Activated gamma-delta T cell treated with anti-CD3 and anti-CD28 coated beads, Interleukin-2, amount 50 U/mL, for 16 hours (primary cell): ENCODE results near the gene MCFD2.
"Not testable (repeated sequence)": the region's sequence is repeated elsewhere in the genome, so short reads cannot be mapped to it uniquely, and the experiment has no call there.

Source experiments
- DNase-seq: peaks from one replicate; pipeline ENCODE4 v3.0.0-alpha.2; 2020; ENCODE audit warnings: low read depth

Gene MCFD2

DNA sequence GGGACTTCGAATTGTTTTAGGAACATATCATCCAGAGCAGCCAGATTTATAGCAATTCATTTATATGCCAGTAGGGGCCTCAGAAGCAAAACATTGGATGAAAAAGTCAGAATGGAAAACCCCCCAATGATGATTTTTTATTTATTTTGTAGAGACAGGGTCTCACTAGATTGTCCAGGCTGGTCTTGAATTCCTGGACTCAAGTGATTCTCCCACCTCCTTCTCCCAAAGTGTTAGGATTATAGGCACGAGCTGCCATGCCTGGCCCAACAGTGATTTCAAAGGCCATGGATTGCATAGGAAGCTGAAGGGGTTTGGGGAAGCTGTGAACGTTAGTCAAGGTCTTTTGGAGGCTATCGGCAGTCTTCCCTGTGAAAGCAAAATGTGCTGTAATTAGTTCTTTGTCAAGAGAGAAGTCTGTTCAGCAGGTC lies 21.9 kb upstream of the MCFD2 start:
- no peak for DNase-seq

GRCh38 chr2:46936566-46936965 lies 21.0 kb upstream of the MCFD2 start:
- no peak for DNase-seq

GRCh38 chr2:46935071-46935470 lies 19.5 kb upstream of the MCFD2 start:
- no peak for DNase-seq

DNA sequence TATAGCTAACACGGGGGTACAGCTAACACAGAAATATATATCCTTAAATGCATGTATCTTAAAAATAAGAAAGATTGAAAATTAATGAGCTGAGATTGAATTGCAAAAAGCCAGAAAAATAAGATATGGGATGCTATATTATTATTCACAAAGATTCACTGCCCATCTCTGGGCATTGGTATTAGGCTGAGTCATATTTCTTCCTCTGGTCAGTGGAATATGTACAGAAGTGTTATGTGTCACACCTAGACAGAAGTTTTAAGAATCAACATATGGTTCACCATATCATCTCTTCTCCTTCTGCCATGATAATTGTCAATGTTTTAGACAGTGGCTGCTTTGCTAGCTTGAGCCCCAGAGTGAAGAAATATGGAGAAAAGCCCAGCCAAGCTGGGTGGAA lies 14.0 kb upstream of the MCFD2 start:
- no peak for DNase-seq

DNA sequence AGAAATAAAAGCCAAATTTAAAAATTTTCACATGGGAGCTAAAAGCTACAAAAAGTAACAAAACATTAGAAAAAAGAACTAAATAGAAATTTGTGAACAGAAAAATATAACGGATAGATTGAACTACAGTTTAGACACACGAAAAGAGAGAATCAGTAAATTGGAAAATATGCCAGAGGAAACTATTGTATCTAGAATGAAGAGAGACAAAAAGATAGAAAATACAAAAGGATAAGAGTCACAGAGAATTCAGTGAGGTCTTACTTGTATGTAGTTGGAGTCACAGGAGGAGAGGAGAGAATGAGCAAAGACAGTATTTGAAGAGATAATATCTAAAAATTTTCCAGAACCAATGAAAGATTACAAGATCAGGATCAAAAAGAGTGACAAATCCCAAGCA lies 11.3 kb upstream of the MCFD2 start:
- no peak for DNase-seq

- DNase-seq: no peak
Measured at GRCh38 chr2:46925474-46926351, 10.1 kb upstream of the MCFD2 start.

DNA sequence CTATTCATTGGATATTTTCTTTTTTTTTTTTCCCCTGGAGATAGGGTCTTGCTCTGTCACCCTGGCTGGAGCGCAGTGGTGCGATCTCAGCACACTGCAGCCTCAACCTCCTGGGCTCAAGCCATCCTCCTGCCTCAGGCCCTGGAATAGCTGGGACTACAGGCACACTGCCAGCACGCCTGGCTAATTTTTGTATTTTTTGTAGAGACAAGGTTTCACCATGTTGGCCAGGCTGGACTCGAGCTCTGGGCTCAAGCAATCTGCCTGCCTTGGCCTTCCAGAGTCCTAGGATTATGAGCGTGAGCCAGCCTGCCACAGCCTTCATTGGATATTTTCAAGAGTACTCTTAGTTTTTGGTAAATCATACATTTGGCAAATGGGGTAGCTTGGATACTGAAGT lies 9.0 kb upstream of the MCFD2 start:
- no peak for DNase-seq

- no peak for DNase-seq
Measured at GRCh38 chr2:46924038-46924437, 8.4 kb upstream of the MCFD2 start.

DNA sequence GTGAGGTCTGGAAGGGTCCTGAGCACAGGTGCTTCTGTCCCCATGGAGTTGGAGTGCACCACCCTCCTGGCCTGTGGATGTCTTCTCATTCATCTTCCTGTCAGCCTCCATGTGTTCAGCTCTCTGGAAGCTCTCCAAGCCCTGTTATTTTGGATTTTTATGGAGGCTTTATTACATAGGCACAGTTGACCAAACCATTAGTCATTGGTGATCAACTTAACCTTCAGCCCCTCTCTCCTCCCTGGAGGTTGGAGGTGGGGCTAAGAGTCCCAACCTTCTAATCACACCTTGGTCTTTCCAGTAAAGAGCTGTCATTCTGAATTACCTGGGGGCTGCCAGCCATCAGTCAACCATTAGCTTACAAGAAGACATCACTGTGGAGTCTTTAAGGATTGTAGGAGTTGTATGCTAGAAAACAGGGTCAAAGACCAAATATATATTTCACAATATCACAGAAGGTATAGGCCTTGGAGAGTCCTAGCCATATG lies 7.5 kb upstream of the MCFD2 start:
- DNase-seq: no peak

DNA sequence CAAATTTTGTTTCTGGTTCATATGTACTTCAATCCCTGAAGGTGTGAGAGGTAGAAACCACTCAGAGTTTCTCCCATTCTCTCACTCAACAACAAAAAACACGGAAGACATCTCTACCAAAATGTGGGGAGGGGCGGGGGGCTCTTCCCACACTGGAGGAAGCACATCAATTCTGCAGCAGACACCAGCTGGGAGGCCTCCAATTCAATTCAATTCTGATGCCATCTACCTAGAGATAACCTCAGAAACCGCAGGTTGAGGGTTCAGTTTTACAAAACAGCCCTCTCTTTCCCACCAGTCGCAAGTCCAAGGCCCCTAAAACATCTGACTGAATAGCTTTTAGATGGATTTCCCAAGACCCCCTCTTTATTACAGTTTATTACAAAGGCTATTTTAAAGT lies 7.0 kb upstream of the MCFD2 start:
- DNase-seq: no peak

DNA sequence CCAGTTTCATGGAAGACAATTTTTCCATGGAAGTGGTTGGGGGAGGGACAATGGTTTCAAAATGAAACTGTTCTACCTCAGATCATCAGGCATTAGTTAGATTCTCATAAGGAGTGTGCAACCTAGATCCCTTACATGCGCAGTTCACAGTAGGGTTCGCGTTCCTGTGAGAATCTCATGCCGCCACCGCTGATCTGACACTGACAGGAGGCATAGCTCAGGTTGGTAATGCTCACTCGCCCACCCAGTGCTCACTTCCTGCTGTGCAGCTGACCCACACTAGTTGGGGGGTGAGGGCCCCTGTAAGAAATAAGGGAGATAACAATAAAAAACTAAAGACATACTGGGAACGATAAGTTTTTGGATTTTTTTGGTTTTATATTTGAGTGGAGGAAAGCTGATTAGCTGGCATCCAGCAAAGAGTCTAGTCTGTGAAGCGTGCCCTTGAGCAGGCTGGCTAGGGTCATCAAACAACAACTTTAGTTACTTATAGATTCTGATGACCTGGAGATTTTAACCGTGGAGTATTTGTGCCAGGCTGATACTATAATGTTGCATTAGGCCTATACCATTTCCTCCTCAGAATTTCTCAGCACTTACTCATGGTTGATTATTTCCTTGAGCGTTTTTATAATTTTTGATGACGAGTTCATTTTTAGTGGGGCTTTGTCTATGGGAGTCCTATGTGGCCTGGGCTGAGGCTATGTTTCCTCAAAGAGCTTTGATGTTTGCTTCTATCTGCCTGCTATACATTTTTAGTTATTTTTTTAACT lies 6.3 kb upstream of the MCFD2 start:
- no peak for DNase-seq

DNA sequence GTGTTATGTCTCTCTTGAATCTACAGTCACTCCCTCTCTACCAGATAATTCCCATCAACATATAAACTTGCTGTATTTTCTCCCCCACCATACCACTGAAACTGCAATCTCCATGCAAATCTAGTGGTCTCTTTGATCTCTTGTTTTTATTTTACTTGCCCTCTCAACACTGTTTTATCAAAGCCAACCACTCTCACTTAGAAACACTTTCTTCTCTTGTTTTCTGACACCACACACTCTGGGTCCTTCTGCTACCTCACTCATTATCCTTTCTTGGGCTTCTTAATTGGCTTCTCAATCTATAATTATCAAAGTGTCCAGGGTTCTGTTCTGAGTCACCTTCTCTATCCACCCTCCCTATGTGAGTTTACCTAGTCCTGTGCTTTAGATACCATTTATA lies 2.0 kb upstream of the MCFD2 start:
- DNase-seq: no peak

- DNase-seq: peak; percentile 65
Measured at GRCh38 chr2:46915811-46916630, 415 bp upstream of the MCFD2 start.

- no peak for DNase-seq
Measured at GRCh38 chr2:46914578-46915230, 902 bp downstream of the MCFD2 start.

- DNase-seq: no peak
Measured at GRCh38 chr2:46913471-46914381, 1.9 kb downstream of the MCFD2 start.

- no peak for DNase-seq
Measured at GRCh38 chr2:46909771-46910419, 5.7 kb downstream of the MCFD2 start.

DNA sequence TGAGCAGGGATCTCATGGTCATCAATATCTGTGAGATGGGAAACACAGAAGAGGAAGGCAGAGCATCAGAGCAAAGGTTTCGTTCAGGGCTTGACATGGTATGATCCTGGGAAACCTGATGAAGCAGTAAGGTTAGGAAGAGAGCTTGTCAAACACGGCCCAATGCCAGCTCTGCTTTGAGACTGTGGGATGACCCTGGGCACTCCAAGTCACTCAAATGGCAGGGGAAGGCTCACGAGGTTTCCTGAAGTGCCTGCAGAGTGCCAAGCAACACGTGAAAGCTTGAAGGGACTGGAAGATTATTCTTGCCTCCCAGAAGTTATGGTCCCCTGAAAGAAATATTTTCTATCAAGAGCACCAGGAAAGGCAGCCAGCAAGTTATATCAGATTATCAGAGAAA lies 6.5 kb downstream of the MCFD2 start:
- no peak for DNase-seq

DNA sequence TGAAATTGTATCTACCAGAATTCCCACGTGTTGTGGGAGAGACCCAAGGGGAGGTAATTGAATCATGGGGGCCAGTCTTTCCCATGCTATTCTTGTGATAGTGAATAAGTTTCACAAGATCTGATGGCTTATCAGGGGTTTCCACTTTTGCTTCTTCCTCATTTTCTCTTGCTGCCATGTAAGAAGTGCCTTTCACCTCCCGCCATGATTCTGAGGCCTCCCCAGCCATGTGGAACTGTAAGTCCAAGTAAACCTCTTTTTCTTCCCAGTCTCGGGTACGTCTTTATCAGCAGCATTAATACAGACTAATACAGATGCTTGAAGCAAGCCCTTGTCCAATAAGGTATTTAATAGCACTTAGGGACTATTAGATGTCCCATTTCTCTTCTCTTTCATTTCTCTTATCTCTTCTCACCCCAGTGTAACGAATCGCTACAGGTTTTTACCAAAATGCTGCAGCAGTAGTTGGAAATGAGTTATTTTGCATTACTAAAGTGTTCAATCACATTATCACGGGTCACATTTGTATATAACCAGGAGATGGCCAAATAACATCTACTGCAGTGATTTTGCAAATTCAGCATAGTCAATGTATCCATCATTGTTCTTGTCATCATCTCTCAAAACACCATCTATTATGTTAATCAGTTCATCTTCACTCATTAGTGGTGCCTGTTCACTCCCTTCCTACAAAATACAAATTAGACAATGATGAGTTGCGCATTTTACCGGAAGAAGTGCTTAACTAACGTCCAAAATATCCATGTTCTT lies 10.5 kb downstream of the MCFD2 start:
- DNase-seq: not testable (repeated sequence)

DNA sequence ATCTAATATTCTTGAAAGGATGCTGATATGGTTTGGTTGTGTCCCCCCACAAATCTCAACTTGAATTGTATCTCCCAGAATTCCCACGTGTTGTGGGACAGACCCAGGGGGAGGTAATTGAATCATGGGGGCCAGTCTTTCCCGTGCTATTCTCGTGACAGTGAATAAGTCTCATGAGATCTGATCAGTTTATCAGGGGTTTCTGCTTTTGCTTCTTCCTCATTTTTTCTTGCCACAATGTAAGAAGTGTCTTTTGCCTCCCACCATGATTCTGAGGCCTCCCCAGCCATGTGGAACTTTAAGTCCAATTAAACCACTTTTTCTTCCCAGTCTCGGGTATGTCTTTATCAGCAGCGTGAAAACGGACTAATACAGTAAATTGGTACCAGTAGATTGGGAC lies 12.6 kb downstream of the MCFD2 start:
- DNase-seq: not testable (repeated sequence)
